Measurements from ENCODE around the gene CEP43.
"Not testable (repeated sequence)": the region's sequence is repeated elsewhere in the genome, so short reads cannot be mapped to it uniquely, and the experiment has no call there.

The CEP43 gene, protein sequence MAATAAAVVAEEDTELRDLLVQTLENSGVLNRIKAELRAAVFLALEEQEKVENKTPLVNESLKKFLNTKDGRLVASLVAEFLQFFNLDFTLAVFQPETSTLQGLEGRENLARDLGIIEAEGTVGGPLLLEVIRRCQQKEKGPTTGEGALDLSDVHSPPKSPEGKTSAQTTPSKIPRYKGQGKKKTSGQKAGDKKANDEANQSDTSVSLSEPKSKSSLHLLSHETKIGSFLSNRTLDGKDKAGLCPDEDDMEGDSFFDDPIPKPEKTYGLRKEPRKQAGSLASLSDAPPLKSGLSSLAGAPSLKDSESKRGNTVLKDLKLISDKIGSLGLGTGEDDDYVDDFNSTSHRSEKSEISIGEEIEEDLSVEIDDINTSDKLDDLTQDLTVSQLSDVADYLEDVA

DNA sequence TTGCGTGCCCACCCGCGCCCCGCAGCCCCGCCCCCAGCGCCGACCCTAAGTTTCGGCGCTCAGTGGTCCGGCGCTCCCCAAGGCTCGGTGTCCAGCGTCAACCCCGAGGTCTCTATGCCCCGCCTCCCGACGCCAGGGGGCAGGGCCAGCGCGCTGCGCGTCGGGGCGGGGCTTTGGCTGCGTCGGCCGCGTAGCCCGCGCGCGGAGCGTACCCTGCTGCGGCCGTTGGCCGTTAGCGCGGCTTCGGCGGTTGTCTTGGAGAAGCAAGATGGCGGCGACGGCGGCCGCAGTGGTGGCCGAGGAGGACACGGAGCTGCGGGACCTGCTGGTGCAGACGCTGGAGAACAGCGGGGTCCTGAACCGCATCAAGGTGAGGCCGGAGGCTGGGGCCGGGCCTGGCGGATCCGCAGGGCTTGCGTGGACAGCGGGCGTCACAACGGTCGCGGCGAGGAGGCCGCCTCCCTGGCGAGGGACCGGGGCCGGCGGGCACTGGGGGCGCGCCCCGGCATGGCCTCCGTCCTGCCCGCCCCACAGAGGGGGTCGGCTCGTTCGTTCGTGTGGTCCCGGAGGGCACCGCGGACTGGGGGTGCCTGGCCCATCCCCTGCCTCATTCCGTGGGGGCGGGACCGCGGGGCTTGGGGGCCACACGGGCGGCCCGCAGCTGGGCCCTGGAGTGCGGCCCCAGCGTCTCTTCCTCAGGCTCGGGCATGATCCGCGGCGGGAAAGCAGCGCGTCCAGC lies at the start of gene CEP43:
TSS of gene CEP43 (plus strand) at position 253 of the 739 bp plus-strand sequence. CDS start at position 269, 16 bp downstream.
- DNase-seq (ENCODE audit: insufficient read length, low spot score) (peak; percentile 87), FAIRE-seq (peak; percentile 70)

DNA sequence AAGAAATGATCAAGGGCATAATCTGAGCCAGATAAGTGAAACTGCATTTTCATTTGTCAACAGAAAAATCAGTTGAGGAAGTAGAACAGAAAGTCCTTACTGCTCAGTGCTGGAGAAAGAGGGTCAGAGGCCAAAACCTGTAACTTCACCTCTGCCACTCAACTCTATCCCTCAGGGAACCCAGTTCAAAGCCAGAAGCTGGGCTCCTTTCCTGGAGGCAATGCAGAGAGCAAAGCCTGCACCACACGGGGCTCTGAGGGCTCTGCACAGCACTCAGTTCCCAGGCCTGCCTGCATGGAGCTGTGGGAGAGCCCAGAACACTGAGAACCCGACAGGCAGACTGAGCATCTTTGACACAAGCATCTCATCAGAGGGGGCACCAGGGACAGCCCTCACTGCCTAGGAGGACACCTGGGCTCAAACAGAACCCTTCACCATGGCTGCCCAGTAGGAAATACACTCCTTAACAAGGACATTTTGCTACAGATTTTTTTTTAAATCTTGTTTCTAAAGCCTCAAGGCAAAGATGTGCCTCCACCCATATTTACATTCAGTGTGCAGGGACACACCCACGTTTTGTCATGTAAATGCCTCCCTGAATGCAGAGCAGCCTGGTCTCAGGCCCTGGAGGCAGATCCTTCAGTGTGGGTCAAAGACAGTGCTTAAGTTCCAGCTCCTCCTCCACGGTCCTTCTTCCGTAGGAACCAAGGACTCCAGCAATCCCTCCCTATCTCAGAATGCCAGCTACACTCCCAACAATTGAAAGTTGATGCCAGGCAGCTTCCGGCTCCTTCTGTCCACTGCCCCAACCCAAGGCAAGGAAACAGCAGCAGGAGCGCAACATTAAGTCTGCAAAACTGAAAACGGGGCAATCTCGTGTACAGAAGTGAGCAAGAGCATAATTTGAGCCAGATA lies 49.4 kb upstream of the CEP43 start:
- DNase-seq (ENCODE audit: insufficient read length, low spot score) (no peak), FAIRE-seq (no peak)

DNA sequence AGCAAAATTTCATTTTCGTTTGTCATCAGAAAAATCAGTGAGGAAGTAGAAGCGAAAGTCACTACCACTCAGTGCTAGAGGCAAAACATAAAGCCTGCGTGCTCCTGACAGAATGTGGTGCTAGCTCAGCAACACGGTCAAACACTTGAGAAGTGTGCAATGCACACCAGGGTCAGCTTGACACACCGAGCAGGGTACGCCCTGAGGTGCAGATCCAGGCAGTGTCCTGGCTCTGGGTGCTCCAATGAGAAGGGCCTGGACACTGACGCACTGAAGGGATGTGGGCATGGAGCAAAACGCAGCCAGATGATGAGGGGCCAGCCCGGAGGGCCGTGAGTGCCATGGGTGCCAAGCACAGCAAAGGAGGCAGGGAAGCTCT lies 48.8 kb upstream of the CEP43 start:
- FAIRE-seq, result no peak
- DNase-seq (ENCODE audit: insufficient read length, low spot score), result no peak

DNA sequence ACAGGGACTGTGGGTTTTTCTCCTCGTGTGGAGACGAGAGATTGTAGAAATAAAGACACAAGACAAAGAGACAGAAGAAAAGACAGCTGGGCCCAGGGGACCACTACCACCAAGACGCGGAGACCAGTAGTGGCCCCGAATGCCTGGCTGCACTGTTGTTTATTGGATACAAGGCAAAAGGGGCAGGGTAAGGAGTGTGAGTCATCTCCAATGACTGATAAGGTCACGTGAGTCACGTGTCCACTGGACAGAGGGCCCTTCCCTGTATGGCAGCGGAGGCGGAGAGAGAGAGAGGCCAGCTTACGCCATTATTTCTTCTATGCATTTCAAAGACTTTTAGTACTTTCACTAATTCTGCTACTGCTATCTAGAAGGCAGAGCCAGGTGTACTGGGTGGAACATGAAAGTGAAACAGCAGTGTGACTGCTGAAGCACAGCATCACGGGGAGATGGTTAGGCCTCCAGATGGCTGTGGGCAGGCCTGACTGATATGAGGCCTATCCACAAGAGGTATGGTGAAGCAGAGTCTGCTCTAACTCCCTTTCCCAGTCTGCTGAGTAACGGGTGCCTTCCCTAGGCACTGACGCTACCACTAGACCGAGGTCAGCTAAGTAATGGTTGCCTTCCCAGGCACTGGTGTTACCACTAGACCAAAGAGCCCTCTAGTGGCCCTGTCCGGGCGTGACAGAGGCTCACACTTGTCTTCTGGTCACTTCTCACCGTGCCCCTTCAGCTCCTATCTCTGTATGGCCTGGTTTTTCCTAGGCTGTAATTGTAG lies 48.1 kb upstream of the CEP43 start:
- FAIRE-seq; DNase-seq (ENCODE audit: insufficient read length, low spot score): not testable (repeated sequence)

DNA sequence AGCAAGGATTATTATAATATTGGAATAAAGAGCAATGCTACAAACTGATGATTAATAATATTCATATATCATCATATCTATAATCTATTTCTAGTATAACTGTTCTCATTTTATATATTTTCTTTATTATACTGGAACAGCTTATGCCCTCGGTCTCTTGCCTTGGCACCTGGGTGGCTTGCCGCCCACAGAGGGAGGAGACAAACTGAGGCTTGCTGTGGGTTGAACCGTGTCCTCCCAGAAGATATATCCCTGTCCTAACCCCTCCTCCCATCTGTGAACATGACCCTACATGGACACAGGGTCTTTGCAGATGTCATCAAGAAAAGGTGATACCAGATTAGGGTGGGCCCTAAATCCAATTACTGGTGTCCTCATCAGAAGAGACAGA lies 47.5 kb upstream of the CEP43 start:
- no peak for DNase-seq (ENCODE audit: insufficient read length, low spot score)
- FAIRE-seq, result no peak

DNA sequence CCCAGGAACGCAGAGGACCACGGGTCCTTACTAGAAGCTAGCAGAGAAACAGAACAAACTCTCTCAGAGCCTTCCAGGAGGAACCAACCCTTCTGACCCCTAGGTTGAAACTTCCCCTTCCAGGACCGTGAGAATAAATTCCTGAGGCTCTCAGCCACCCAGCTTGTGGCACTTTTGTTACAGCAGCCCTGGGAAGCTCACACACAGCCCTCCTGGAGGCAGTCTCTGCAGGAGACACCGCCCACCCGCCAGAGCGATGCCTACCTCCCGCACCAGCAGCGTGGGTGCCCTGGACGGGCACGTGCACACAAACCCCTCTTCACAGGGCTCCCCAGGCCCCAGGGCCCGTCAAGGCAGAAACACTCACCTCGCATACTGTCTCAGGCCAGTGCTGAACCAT lies 47.1 kb upstream of the CEP43 start:
- DNase-seq (ENCODE audit: insufficient read length, low spot score), result no peak
- no peak for FAIRE-seq

DNA sequence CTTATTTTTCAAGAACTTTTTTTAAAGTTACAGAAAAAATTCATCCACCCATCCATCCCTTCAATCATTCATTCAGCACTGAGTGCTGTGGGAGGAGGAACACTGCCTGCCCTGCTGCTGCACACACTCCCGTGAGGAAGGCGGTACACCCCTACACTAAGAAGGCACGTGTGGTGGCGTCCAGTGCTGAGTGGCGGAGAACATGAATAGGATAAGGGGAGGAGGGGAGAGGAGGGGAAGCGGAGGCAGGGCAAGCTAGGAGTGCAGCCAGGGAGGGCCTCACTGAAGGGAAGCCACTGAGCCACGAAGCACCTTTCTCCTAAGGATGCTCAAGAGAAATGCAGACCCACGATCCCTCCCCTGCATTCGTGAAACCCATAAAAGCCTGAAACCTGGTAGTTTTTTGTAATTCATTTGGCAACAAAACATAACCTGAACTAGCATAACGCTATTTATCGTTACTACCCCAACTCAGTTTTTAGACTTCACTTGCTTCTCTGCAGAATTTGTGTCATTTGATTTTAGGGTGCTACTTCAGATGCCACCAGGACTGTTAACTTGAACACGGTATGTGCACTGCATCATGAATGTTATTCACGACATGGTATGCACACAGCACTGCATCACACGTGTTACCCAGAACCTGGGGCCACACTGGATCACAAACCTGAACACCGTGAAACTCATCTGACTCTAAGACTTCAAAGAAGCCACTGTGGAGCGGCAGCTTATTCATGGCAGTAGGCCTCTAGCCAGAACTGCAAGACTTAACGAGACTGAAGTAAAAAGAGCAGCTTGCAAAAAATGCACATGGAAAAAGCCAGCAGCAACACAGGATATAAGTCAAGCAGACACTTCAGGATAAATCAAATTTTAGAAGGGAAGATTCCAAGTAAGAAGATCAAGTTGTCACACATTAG lies 46.4 kb upstream of the CEP43 start:
- FAIRE-seq (no peak), DNase-seq (ENCODE audit: insufficient read length, low spot score) (no peak)

DNA sequence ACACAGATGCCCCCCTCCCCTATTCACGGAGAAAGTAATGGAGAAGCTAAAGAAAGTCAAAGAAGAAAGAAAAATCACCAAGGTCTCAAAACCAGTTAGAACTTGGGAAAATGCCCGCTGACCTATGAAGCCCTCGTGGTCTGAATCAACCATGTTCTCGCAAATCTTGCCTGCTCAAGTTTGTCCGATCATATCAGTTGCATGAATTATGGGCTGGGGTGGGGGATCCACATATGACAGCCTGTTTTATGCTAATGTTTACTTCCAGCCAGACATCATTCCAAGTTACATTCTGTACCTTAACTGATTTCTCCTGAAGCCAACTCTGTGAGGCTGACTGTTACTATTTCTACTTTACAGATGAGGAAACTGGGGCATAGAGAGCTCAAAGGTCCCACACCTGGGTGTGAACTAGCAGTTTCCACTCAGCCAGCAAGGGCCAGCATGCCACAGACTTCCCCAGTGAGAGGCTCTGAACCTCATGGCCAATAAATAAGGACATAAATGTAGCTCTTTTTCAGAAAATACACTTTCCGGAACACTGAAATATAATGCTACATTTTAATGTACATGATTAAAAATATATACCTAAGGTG lies 45.0 kb upstream of the CEP43 start:
- FAIRE-seq, result no peak

DNA sequence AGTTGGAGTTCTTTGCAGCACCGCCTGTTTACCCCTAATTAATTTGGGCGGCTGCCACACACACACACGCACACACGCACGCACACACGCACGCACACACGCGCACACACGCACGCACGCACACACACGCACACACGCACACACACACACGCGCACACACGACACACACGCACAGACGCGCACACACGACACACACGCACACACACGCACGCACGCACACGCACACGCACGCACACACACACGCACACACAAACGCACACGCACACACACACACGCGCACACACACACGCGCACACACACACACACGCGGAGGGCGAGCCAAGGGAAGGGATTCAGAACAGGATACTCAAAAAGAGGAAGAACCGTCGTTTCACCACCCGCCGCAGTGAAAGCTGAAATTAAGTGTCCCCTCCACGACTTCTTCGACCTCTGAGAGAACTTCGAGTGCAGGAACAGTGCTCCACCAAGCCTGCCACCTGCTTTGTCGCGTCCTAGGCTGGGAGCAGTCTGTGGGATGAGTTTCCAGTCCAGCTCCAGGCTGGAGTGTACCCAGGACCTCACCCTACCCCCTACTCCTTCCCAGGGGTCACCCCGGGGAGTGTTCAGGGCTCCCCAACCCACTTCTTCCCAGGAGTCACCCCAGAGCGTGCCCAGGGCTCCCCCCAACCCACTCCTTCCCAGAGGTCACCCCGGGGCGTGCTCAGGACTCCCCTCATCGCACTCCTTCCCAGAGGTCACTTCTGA lies 43.9 kb upstream of the CEP43 start:
- FAIRE-seq, result peak; percentile 66
- no peak for DNase-seq (ENCODE audit: insufficient read length, low spot score)

More for the DNA sequence above, 45.0 kb upstream of the CEP43 start:
- no peak for DNase-seq (ENCODE audit: insufficient read length, low spot score)

DNA sequence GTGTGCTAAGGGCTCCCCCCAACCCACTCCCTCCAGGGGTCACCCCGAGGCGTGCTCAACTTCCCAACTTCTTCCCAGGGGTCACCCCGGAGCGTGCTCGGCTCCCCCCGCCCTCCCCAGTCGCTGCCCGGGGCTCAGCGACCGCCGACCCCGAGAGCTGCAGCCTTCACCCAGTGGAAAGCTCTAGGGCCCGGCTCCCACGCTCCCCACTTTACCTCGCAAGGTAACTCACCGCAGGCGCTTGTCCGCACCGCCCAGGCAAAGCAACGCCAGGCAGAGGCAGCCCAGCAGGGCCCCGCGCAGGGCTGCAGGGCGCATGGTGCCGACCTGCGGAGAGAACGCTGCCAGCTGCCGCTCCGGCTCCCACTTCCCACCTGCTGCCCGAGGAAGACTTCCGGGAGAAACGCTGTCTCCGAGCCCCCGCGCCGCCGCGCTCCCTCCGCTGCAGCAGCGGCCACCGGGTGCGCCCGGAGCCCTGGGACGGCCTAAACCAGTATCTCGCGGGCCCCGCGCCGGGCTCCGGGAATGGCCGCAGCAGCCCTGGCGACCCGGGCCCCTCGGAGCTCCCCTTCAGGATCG lies 43.2 kb upstream of the CEP43 start:
- no peak for FAIRE-seq
- DNase-seq (ENCODE audit: insufficient read length, low spot score), result no peak

DNA sequence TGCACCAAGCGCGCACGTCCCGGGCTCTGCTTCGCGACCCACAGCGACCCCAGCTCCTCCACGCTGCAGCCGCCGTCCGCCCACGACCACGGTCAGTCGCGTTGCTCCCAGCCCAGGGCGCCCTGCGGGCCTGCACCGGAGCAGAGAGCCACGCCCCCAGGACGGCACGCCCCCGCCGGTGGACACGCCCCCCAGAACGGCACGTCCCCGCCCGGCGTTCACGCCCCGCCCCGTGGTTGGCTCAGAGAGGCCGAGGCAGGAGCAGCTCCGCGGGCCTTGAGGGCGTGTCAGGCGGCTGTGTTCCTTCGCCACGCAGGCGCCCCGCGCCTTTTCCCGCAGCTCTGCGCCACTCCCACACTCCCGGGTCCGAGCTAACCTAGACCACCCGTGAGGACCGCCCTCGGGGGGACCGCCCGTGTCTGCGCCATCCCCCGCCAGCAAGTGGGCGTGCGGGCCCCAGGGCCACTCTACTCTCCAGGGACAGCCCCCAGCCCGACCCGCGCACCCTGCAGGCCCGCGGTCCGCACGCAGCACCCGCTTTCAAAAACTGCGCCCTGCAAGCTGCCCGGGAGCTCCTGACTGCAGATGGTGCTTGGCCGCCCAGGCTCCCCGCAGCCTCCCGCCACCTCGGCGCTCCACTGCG lies 42.6 kb upstream of the CEP43 start, which contains the start of gene RNASET2:
TSS of gene RNASET2 (minus strand) at position 107 of the 643 bp plus-strand sequence. CDS start 368 bp downstream, outside the sequence.
- DNase-seq (ENCODE audit: insufficient read length, low spot score) (peak; percentile 79), FAIRE-seq (peak; percentile 88)

DNA sequence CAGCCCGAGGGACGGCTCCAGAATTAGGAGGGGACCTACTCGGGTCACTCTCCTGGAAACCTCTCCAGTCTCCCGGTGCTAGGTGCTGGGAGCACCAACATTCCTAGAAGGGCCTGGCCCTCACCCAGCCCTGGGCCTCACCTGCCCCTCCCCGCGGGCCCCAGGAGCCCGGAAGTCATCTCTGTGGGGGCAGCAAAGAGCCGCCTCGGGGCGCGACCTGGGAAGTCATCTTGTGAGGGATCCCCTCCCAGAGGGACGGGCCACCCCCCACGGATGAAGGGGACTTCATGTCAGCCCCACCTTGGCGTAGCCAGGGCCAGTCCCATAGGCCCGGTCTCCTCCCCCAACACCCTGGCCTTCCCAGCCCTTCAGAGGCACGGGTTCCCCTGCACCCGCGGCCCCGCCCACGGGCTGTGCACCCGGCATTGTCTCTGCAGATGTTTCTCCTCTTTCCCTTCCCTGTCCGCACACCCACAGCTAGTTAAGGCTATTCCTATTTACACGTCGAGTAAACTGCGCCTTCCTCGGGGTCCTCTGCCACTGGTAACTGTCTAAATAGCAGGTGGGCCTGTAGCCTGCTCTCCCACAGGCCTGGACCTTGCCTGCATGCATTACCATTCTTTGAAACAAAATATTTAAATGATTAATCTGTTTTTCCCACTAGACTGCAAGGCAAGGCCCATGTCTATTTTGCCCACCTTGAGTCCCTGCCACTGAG lies 42.0 kb upstream of the CEP43 start:
- FAIRE-seq (no peak), DNase-seq (ENCODE audit: insufficient read length, low spot score) (no peak)

DNA sequence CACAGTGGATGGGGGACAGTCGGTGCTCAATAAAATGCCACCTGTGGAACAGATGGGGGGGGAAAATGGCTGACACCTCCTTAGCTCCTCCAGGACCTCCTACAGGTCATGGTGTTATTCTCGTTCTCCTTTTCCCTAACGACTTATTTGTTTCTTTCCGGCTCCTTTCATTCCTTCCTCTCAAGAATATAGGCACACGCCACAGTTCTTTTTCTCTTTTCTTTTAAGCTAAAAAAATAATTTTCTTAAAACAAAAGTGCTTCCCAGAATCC lies 41.5 kb upstream of the CEP43 start:
- DNase-seq (ENCODE audit: insufficient read length, low spot score) (no peak), FAIRE-seq (no peak)

DNA sequence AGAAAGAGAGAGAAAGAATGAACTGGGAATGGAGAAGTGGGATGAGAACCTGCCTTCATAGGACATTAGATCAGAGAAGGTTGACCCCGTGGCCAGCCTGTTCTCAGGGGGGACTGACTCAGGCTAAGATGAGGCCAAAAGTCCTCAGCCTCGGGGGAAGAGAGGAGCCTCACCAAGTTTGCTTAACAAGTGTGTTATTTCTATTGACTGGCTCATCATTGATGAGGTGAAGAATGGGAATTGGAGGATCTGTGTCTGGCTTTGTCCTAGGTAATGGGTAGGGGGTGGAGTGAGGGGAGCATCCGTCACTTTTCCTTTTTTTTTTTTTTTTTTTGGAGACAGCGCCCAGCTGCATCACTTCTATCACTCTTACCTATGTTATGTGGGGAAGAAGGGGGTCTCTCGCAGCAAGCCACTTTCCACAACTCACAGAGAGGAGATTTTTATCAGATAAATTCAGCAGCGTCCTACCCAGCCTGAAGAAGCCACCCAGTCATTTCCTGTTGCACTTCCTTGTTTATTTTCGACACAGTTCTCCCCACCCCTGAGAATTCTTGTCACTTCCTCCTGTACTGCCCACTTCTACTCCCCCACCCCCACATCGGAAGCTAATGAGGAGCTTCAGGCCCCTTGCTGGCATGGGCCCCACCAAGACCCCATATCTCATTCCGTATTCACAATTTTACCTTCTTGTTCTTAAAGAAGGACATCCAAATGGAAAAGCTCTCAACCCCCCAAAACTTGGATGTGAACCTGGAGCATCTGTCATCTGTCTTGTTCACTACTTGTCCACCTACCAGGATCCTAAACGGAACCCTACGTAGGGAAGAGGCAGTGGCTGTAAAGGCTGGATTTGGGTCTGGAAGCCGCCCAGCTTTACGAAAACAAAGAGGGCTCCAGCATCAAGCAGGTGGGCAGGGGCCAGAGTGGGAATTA lies 40.0 kb upstream of the CEP43 start:
- no peak for FAIRE-seq

DNA sequence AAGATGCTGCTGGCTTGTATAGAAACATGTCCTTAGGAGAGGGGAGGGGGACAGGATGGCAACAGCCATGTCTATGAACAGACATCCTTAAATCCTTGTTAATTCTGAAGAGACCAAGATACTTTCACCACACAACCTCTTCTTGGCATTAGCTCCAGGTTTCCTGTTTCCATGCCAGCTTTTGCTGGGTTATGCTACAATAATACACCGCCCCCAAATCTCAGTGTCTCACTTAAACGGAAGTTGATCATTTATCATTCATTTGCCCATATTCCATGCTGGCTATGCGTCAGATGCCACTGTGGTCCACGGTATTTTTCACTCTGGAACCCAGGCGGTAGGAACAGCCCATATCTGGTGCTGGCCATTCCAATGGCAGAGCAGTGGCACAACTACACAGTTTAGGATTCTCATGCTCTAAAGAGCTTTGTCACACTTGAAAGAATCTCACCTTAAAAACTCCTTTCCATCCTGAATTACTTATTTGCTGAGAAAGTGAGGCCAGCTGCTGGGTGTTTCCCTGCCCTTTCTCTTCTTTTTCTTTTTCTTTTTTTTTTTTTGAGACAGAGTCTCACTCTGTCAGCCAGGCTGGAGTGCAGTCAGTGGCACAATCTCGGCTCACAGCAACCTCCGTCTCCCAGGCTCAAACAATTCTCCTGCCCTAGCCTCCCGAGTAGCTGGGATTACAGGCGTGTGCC lies 39.1 kb upstream of the CEP43 start:
- FAIRE-seq (no peak), DNase-seq (ENCODE audit: insufficient read length, low spot score) (no peak)

More for the DNA sequence above, 40.0 kb upstream of the CEP43 start:
- no peak for DNase-seq (ENCODE audit: insufficient read length, low spot score)
